Endothelial cell of umbilical vein (primary cell): ENCODE measurements around the gene PKMYT1. TPM values are rescaled to one million over a fixed set of nuclear protein-coding genes. Genes with fewer than 3 reads are reported as not detected.

ENCODE experiments used
- Bru-seq: library from RNA; stranded (reverse); fragments of 400-500 nt; gene quantifications from one replicate; lab custom pipeline; 2021; lab: Mats Ljungman, UMichigan
- BruChase-seq, 2 experiments: library from RNA; stranded (reverse); fragments of 400-500 nt; gene quantifications; one replicate each; lab custom pipeline; 2021; lab: Mats Ljungman, UMichigan
- BruUV-seq: library from RNA; stranded (reverse); fragments of 400-500 nt; replicated peaks from 2 replicates; lab custom pipeline; 2021; lab: Mats Ljungman, UMichigan
- CTCF ChIA-PET: fragments of 300-600, 350-600 bp; sonication (Branson Sonifier 250); formaldehyde crosslinking; loops from one replicate; lab custom pipeline; 2021; ENCODE audit warnings: antibody characterized with exemption, inconsistent platforms; lab: Charles Lee
- POLR2A ChIA-PET: fragments of 300-600, 350-600 bp; sonication (Branson Sonifier 250); formaldehyde crosslinking; loops from one replicate; lab custom pipeline; 2021; ENCODE audit warnings: antibody characterized with exemption, inconsistent platforms; lab: Charles Lee
- DNase-seq: peaks from one replicate; pipeline ENCODE4 v3.0.0-alpha.2; 2011; ENCODE audit warnings: low read depth, low spot score
- FAIRE-seq: peaks from 2 replicates; lab custom pipeline; 2011; peaks lifted over from hg19 to GRCh38; lab: Jason Lieb, UNC
- H2AFZ ChIP-seq: 2 replicates; pipeline ENCODE4 v1.6.0; 2012; ENCODE audit warnings: low read depth, low read length, control low read depth, inconsistent platforms
- H3K27ac ChIP-seq: 2 replicates; pipeline ENCODE4 v1.5.1; 2011; ENCODE audit warnings: low read depth, mild to moderate bottlenecking, control low read depth, low read length, moderate library complexity; ENCODE audit not compliant: insufficient read depth
- H3K27me3 ChIP-seq, 2 experiments: 2 replicates each; pipeline versions ENCODE4 v1.6.0 to v1.6.1; 2011; ENCODE audit warnings: low read length in 2 of 2, mixed read lengths in 1 of 2; ENCODE audit not compliant: control insufficient read depth in 2 of 2, insufficient read depth in 2 of 2
- H3K36me3 ChIP-seq, 2 experiments: 2 replicates in 1 of 2; 3 replicates in 1 of 2; pipeline ENCODE4 v1.5.1; 2011; ENCODE audit warnings: low read length in 2 of 2, mild to moderate bottlenecking in 1 of 2, moderate library complexity in 1 of 2; ENCODE audit not compliant: control insufficient read depth in 2 of 2, insufficient read depth in 2 of 2; ENCODE audit errors: extremely low read depth in 1 of 2
- H3K4me1 ChIP-seq: 3 replicates; pipeline ENCODE4 v1.5.1; 2011; ENCODE audit warnings: mild to moderate bottlenecking, low read length; ENCODE audit not compliant: control insufficient read depth, insufficient read depth; ENCODE audit errors: extremely low read depth
- H3K4me2 ChIP-seq: 2 replicates; pipeline ENCODE4 v1.6.1; 2011; ENCODE audit warnings: low read length, control low read depth, mixed read lengths; ENCODE audit not compliant: insufficient read depth
- H3K4me3 ChIP-seq, 3 experiments: fragments of 200-600 bp in 1 of 3; sonication (generic), shearing (Covaris generic) in 1 of 3; replicated peaks in 1 of 3; 2 replicates each; pipeline ENCODE4 v1.5.1; 2011 to 2016; ENCODE audit warnings: control low read depth in 3 of 3, low read length in 3 of 3, mild to moderate bottlenecking in 2 of 3, inconsistent platforms in 1 of 3, low read depth in 1 of 3, moderate library complexity in 1 of 3; ENCODE audit not compliant: insufficient read depth in 1 of 3
- H3K79me2 ChIP-seq: 2 replicates; pipeline ENCODE4 v1.6.0; 2012; ENCODE audit warnings: low read length, inconsistent platforms; ENCODE audit not compliant: control insufficient read depth, insufficient read depth
- H3K9ac ChIP-seq: replicated peaks from 2 replicates; pipeline ENCODE3; 2011; ENCODE audit warnings: low read length, control low read depth; ENCODE audit not compliant: insufficient read depth; ENCODE audit errors: extremely low read depth
- H3K9me1 ChIP-seq: replicated peaks from 3 replicates; pipeline ENCODE4 v1.6.0; 2011; ENCODE audit warnings: mild to moderate bottlenecking, low read length; ENCODE audit not compliant: control insufficient read depth, insufficient read depth; ENCODE audit errors: extremely low read depth
- H3K9me3 ChIP-seq: replicated peaks from 2 replicates; pipeline ENCODE4 v1.5.1; 2012; ENCODE audit warnings: low read length, inconsistent platforms; ENCODE audit not compliant: control insufficient read depth, insufficient read depth
- H4K20me1 ChIP-seq: replicated peaks from 2 replicates; pipeline ENCODE3; 2011; ENCODE audit warnings: mild to moderate bottlenecking, low read length; ENCODE audit not compliant: control insufficient read depth, insufficient read depth; ENCODE audit errors: extremely low read depth
- EZH2 ChIP-seq: IDR thresholded peaks from 2 replicates; pipeline ENCODE4 v1.6.1; 2012; ENCODE audit warnings: borderline replicate concordance, low read depth, mild to moderate bottlenecking, moderate library complexity, low read length, inconsistent platforms; ENCODE audit not compliant: severe bottlenecking
- FOS ChIP-seq: IDR thresholded peaks from 2 replicates; pipeline ENCODE4 v1.6.1; 2011; ENCODE audit warnings: mild to moderate bottlenecking, low read length, moderate library complexity, borderline replicate concordance; ENCODE audit not compliant: insufficient read depth
- GATA2 ChIP-seq: IDR thresholded peaks from 2 replicates; pipeline ENCODE4 v1.7.0; 2011; ENCODE audit warnings: low read depth, mild to moderate bottlenecking, moderate library complexity, mixed read lengths, low read length; ENCODE audit not compliant: insufficient read length, insufficient read depth
- JUN ChIP-seq: IDR thresholded peaks from 2 replicates; pipeline ENCODE4 v1.6.1; 2011; ENCODE audit warnings: borderline replicate concordance, low read depth; ENCODE audit not compliant: insufficient read length, insufficient read depth
- MYC ChIP-seq: IDR thresholded peaks from one replicate; pipeline ENCODE4 v1.6.1; 2011; ENCODE audit warnings: mild to moderate bottlenecking, low read depth, low read length
- POLR2A ChIP-seq: IDR thresholded peaks from 2 replicates; pipeline ENCODE4 v1.6.1; 2012; ENCODE audit warnings: low read depth, mild to moderate bottlenecking, control low read depth, low read length
- POLR2AphosphoS5 ChIP-seq: IDR thresholded peaks from 2 replicates; pipeline ENCODE4 v1.6.1; 2012; ENCODE audit warnings: low read depth, mild to moderate bottlenecking, control low read depth, low read length, moderate library complexity; ENCODE audit not compliant: insufficient read depth
- dilution Hi-C: fragments of 300-500 bp; cut with MboI; formaldehyde crosslinking; loops from one replicate; pipeline ENCODE4 v1.15.0; 2019; ENCODE audit warnings: low sequenced_read_pairs; ENCODE audit not compliant: extremely low pct_ligation_motif_present
- intact Hi-C: fragments of 100-400 bp; cut with micrococcal nuclease; formaldehyde crosslinking; loops from one replicate; pipeline ENCODE4 v1.10.0; 2022
- long read RNA-seq: library from polyadenylated mRNA; stranded (forward); transcript quantifications from one replicate; pipeline ENCODE4 v2.0.0, GENCODE V29; 2021
- polyA minus RNA-seq, 3 experiments: library from RNA; depleted of rRNA, polyadenylated mRNA; stranded (reverse); fragments of >200 nt; gene quantifications; 1 replicate in 1 of 3; 2 replicates in 2 of 3; pipeline ENCODE4 v1.2.3, GENCODE V29; 2011
- polyA plus RNA-seq, 4 experiments: library from polyadenylated mRNA; depleted of rRNA in 3 of 4; stranded (reverse) in 3 of 4; unstranded in 1 of 4; fragments of >200 nt; gene quantifications; 2 replicates each; pipeline versions ENCODE4 v1.2.1 to v1.2.3, GENCODE V29; 2011 to 2012; ENCODE audit warnings: missing spikeins in 1 of 4
- total RNA-seq: library from RNA; stranded (reverse); gene quantifications from 2 replicates; pipeline ENCODE4 v1.2.3, GENCODE V29; 2021
- TF ChIP-seq, protein P1 (sequence below), 2 donors: IDR thresholded peaks; 1 replicate in 1 of 2; 2 replicates in 1 of 2; pipeline ENCODE4 v1.5.1; 2011; ENCODE audit warnings: low read length in 2 of 2, mild to moderate bottlenecking in 2 of 2, moderate library complexity in 2 of 2, control low read depth in 1 of 2, inconsistent platforms in 1 of 2, low read depth in 1 of 2; ENCODE audit not compliant: insufficient read depth in 1 of 2; ENCODE audit errors: extremely low read depth in 1 of 2
- TF ChIP-seq, protein P2 (sequence below): IDR thresholded peaks from 2 replicates; pipeline ENCODE4 v1.6.1; 2011; ENCODE audit not compliant: insufficient read depth, insufficient read length

PKMYT1 gene
- total RNA-seq (36.1 and 48.5 TPM in 2 replicates), polyA plus RNA-seq (26.1 and 46.1 TPM in 2 replicates), polyA minus RNA-seq (6.8 and 8.7 TPM in 2 replicates), Bru-seq, nascent RNA (percentile 55 among the genes with signal in this experiment), BruChase-seq, experiment 1, labeled RNA remaining after a 6-hour chase (percentile 54 among the genes with signal in this experiment), BruChase-seq, experiment 2, labeled RNA remaining after a 2-hour chase (percentile 59 among the genes with signal in this experiment)
- polyA plus RNA-seq (2011; cell fraction: cytosol; rRNA removed) = 20.0 and 22.3 TPM in 2 replicates
- 37.5 and 41.1 TPM in 2 replicates for polyA plus RNA-seq (2011; cell fraction: nucleus; rRNA removed)
- polyA plus RNA-seq (2012) = 15.2 and 17.9 TPM in 2 replicates
- 16.6 TPM for polyA minus RNA-seq (2011; cell fraction: cytosol; rRNA and poly(A)+ RNA removed)
- 9.0 and 11.8 TPM in 2 replicates for polyA minus RNA-seq (2011; cell fraction: nucleus; rRNA and poly(A)+ RNA removed)
- long read RNA-seq, transcript PKMYT1-211 (9 exons, 1,891 nt) = minor isoform, 5 of 111 reads
- long read RNA-seq, transcript PKMYT1-201 (9 exons, 2,171 nt) = major isoform, 55 of 111 reads
- long read RNA-seq, partial matches to known transcripts = 15 of 111 reads
- long read RNA-seq, other reads (novel, unspliced or antisense) = 32 of 111 reads

DNA sequence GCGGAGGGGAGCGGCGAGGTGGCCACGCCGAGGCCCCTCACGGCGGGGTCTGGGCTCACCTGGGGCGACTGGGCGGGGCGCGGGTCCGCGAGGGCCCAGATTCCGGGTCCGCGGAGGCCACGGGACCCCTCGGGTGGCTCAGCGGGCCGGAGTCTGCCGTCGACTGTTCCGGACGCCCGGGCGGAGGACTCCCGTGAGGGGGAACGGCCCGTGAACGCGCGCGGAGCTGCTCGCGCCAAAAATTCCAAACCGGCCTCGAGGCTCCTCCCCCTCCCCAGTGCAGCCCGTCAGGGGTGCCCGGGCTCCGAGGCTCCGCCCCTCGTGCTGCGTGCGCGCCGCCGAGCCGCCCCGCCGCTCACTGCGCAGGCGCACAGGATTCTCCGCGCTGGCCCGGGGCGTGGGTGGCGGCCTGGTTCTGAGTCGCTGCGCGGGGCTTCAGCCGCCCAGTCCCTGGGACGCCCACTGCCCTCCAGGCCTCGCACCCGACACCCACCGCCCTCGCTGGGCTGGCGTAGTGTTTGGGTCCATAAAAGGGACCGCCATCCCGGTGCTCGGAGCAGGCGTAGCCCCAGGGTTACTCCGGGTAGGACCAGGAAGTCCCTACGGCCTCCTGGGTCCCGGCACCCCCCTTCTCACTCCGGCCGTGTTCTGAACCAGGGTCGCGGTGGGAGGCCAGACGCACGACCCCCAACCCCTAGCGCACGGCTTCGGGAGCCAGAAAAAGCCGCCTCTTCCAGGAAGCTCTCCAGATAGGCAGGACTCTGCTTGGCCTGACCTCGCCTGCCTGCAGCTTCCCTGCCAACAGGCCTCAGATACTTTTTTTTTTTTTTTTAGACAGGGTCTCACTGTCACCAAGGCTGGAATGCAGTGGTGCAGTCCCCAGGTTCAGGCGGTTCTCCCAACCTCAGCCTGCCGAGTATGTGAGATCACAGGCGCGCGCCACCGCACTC is at the start of gene PKMYT1:
TSS of gene PKMYT1 (minus strand) at position 220 of the 950 bp plus-strand sequence. CDS start 789 bp downstream, outside the sequence.
- ChIA-PET POLR2A (interaction anchor here (0.6 to 1.5 kb wide), 3 partner anchors 9 to 67 kb away, joined by 3 read pairs; no protein-coding TSS in a partner anchor), CTCF (interaction anchor here (1.6 to 2.8 kb wide), 3 partner anchors 10 to 53 kb away, joined by 4 to 10 read pairs (median 8); no protein-coding TSS in a partner anchor)
- Histone ChIP-seq H3K4me3 (peak within 1 kb of the TSS; percentile 53 to 74 (median 55)), H3K27ac (peak within 1 kb of the TSS; percentile 49), H4K20me1 (no peaks in the 10 kb centered on the region), H3K9me3 (no peaks in the 10 kb centered on the region), H3K4me2 (peak within 1 kb of the TSS; percentile 68), H3K79me2 (peaks cover 5% of the 10 kb centered on the region), H3K36me3 (no peaks in the 10 kb centered on the region), H3K9ac (peak within 1 kb of the TSS; percentile 79), H2AFZ (peak within 1 kb of the TSS; percentile 97), H3K4me1 (peaks cover 10% of the 10 kb centered on the region), H3K27me3 (no peaks in the 10 kb centered on the region), H3K9me1 (no peaks in the 10 kb centered on the region)
- peak; percentile 88 for FAIRE-seq
- TSS peak; percentile 94 for BruUV-seq
- intact Hi-C loops = loop anchor here (1.0 kb wide), 1 partner anchor 11 kb away; the partner anchor contains the start of gene PAQR4
- dilution Hi-C loops = no loop called here
- TF ChIP-seq, protein P1, sequence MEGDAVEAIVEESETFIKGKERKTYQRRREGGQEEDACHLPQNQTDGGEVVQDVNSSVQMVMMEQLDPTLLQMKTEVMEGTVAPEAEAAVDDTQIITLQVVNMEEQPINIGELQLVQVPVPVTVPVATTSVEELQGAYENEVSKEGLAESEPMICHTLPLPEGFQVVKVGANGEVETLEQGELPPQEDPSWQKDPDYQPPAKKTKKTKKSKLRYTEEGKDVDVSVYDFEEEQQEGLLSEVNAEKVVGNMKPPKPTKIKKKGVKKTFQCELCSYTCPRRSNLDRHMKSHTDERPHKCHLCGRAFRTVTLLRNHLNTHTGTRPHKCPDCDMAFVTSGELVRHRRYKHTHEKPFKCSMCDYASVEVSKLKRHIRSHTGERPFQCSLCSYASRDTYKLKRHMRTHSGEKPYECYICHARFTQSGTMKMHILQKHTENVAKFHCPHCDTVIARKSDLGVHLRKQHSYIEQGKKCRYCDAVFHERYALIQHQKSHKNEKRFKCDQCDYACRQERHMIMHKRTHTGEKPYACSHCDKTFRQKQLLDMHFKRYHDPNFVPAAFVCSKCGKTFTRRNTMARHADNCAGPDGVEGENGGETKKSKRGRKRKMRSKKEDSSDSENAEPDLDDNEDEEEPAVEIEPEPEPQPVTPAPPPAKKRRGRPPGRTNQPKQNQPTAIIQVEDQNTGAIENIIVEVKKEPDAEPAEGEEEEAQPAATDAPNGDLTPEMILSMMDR (IDR thresholded peaks at IDR 0.05; ENCODE audit: extremely low read depth in 1 of 2, insufficient read depth in 1 of 2, low read depth in 1 of 2, low read length in 2 of 2) = no peak
- TF ChIP-seq, protein P2, sequence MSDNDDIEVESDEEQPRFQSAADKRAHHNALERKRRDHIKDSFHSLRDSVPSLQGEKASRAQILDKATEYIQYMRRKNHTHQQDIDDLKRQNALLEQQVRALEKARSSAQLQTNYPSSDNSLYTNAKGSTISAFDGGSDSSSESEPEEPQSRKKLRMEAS = peak; percentile 24
- TF ChIP-seq MYC (no peak), EZH2 (no peak), JUN (no peak), FOS (no peak), GATA2 (no peak), POLR2AphosphoS5 (peak; percentile 96), POLR2A (peak; percentile 97)
- DNase-seq = peak; percentile 90
